Erythroblast (primary cell): ENCODE measurements around the gene E2F7.

ENCODE experiments used
- GATA1 ChIP-seq: IDR thresholded peaks from 2 replicates; pipeline ENCODE4 v1.6.1; 2011; ENCODE audit warnings: low read depth, mild to moderate bottlenecking, control low read depth, low read length, moderate library complexity
- POLR2A ChIP-seq: IDR thresholded peaks from 2 replicates; pipeline ENCODE4 v1.6.1; 2011; ENCODE audit warnings: mild to moderate bottlenecking, low read length

GRCh38 chr12:77104286-77104685, 38.9 kb upstream of the E2F7 start:
- TF ChIP-seq POLR2A (no peak), GATA1 (no peak)
